ENCODE measurements around the gene KAT14.

KAT14 gene

GRCh38 chr20:18144541-18145099, 7.0 kb downstream of the KAT14 start:
- Histone ChIP-seq H3K9me3 (ENCODE audit: insufficient read depth, low read length, severe bottlenecking) (no peaks in the 10 kb centered on the region), H3K27me3 (ENCODE audit: insufficient read depth, low read length, poor library complexity) (no peaks in the 10 kb centered on the region), H4K20me1 (ENCODE audit: insufficient read depth, low read length) (peaks cover 8% of the 10 kb centered on the region; the same call in 1 of the 2 replicates), H3K79me2 (ENCODE audit: insufficient read depth, low read length) (peaks cover 26% of the 10 kb centered on the region), H2AFZ (ENCODE audit: low read depth, low read length) (no peak overlapping the region), H3K9ac (ENCODE audit: low read depth, low read length) (no peak overlapping the region), H3K27ac (ENCODE audit: low read length) (no peak overlapping the region), H3K4me1 (ENCODE audit: insufficient read depth, low read length) (peaks cover 6% of the 10 kb centered on the region), H3K36me3 (ENCODE audit: insufficient read depth, low read length) (peaks cover 56% of the 10 kb centered on the region), H3K4me2 (ENCODE audit: insufficient read depth, low read length) (no peak overlapping the region), H3K4me3 (ENCODE audit: low read depth in 1 of 2, low read length in 2 of 2) (no peak overlapping the region)
- ATAC-seq (ENCODE audit: insufficient read depth, low read depth) (no peak), DNase-seq (no peak)
- TF ChIP-seq EZH2 (IDR thresholded peaks at IDR 0.05; ENCODE audit: borderline replicate concordance, low read depth, low read length, severe bottlenecking) (no peak), CTCF (IDR thresholded peaks at IDR 0.05; ENCODE audit: borderline replicate concordance, extremely low read depth, low read length, poor library complexity, severe bottlenecking) (no peak)

GRCh38 chr20:18154342-18154741, 16.7 kb downstream of the KAT14 start:
- no peak for ATAC-seq (ENCODE audit: insufficient read depth, low read depth)

GRCh38 chr20:18156045-18156444, 18.4 kb downstream of the KAT14 start:
- no peaks in the 10 kb centered on the region for H3K27me3 ChIP-seq (ENCODE audit: insufficient read depth, low read length, poor library complexity)

More at GRCh38 chr20:18154342-18154741, 16.7 kb downstream of the KAT14 start:
- no peak overlapping the region for H2AFZ ChIP-seq (ENCODE audit: low read depth, low read length)
- H3K36me3 ChIP-seq (ENCODE audit: insufficient read depth, low read length) = peaks cover 71% of the 10 kb centered on the region
- H3K4me1 ChIP-seq (ENCODE audit: insufficient read depth, low read length) = no peaks in the 10 kb centered on the region
- no peaks in the 10 kb centered on the region for H4K20me1 ChIP-seq (ENCODE audit: insufficient read depth, low read length)
- H3K27me3 ChIP-seq (ENCODE audit: insufficient read depth, low read length, poor library complexity) = no peaks in the 10 kb centered on the region
- H3K27ac ChIP-seq (ENCODE audit: low read length) = no peak overlapping the region
- H3K9me3 ChIP-seq (ENCODE audit: insufficient read depth, low read length, severe bottlenecking) = no peaks in the 10 kb centered on the region
- H3K4me3 ChIP-seq (ENCODE audit: low read depth in 1 of 2, low read length in 2 of 2) = no peak overlapping the region
- H3K9ac ChIP-seq (ENCODE audit: low read depth, low read length) = no peak overlapping the region
- no peaks in the 10 kb centered on the region for H3K79me2 ChIP-seq (ENCODE audit: insufficient read depth, low read length)
- no peak for DNase-seq
- H3K4me2 ChIP-seq (ENCODE audit: insufficient read depth, low read length) = no peak overlapping the region
- TF ChIP-seq EZH2 (IDR thresholded peaks at IDR 0.05; ENCODE audit: borderline replicate concordance, low read depth, low read length, severe bottlenecking) (no peak), CTCF (IDR thresholded peaks at IDR 0.05; ENCODE audit: borderline replicate concordance, extremely low read depth, low read length, poor library complexity, severe bottlenecking) (no peak)

More at GRCh38 chr20:18156045-18156444, 18.4 kb downstream of the KAT14 start:
- H3K4me3 ChIP-seq (ENCODE audit: low read depth in 1 of 2, low read length in 2 of 2) = no peak overlapping the region
- DNase-seq = no peak
- no peaks in the 10 kb centered on the region for H3K9me3 ChIP-seq (ENCODE audit: insufficient read depth, low read length, severe bottlenecking)
- H2AFZ ChIP-seq (ENCODE audit: low read depth, low read length) = no peak overlapping the region
- H3K9ac ChIP-seq (ENCODE audit: low read depth, low read length) = no peak overlapping the region
- peaks cover 66% of the 10 kb centered on the region for H3K36me3 ChIP-seq (ENCODE audit: insufficient read depth, low read length)
- H4K20me1 ChIP-seq (ENCODE audit: insufficient read depth, low read length) = no peaks in the 10 kb centered on the region
- no peak overlapping the region for H3K4me2 ChIP-seq (ENCODE audit: insufficient read depth, low read length)
- TF ChIP-seq CTCF (IDR thresholded peaks at IDR 0.05; ENCODE audit: borderline replicate concordance, extremely low read depth, low read length, poor library complexity, severe bottlenecking) (no peak), EZH2 (IDR thresholded peaks at IDR 0.05; ENCODE audit: borderline replicate concordance, low read depth, low read length, severe bottlenecking) (no peak)
- no peaks in the 10 kb centered on the region for H3K4me1 ChIP-seq (ENCODE audit: insufficient read depth, low read length)
- H3K27ac ChIP-seq (ENCODE audit: low read length) = no peak overlapping the region
- no peaks in the 10 kb centered on the region for H3K79me2 ChIP-seq (ENCODE audit: insufficient read depth, low read length)
- ATAC-seq (ENCODE audit: insufficient read depth, low read depth) = no peak

Data from DND-41 (cell line).